SK-N-SH (cell line): ENCODE measurements around the gene KLF13.

Source experiments
- CTCF ChIP-seq: fragments of 200-600 bp; sonication (generic); IDR thresholded peaks from 2 replicates; pipeline ENCODE4 v1.6.1; 2017; ENCODE audit warnings: antibody characterized with exemption, mild to moderate bottlenecking, moderate library complexity
- EP300 ChIP-seq, 2 experiments: IDR thresholded peaks; 2 replicates each; pipeline versions ENCODE4 v1.4.0 to v1.6.1; 2012; ENCODE audit warnings: borderline replicate concordance in 1 of 2, low read depth in 1 of 2, low read length in 1 of 2
- EZH2phosphoT487 ChIP-seq: fragments of 200-600 bp; sonication (generic); IDR thresholded peaks from 2 replicates; pipeline ENCODE4 v1.6.1; 2017; ENCODE audit warnings: low read depth, mixed run types, mild to moderate bottlenecking, antibody characterized with exemption, moderate library complexity, borderline replicate concordance
- NRF1 ChIP-seq: IDR thresholded peaks from 2 replicates; pipeline ENCODE4 v1.6.1; 2012; ENCODE audit warnings: low read depth, mild to moderate bottlenecking, low read length
- POLR2AphosphoS5 ChIP-seq: IDR thresholded peaks from 2 replicates; pipeline ENCODE4 v1.6.1; 2012; ENCODE audit warnings: low read depth, low read length
- RAD21 ChIP-seq: IDR thresholded peaks from 2 replicates; pipeline ENCODE4 v1.6.1; 2012; ENCODE audit warnings: mild to moderate bottlenecking, low read length
- REST ChIP-seq: IDR thresholded peaks from 2 replicates; pipeline ENCODE4 v1.6.1; 2012; ENCODE audit warnings: mild to moderate bottlenecking, low read depth, low read length, moderate library complexity
- RFX5 ChIP-seq: IDR thresholded peaks from 2 replicates; pipeline ENCODE4 v1.6.1; 2012; ENCODE audit warnings: mild to moderate bottlenecking, improper control_type of control experiment, low read length
- SIN3A ChIP-seq: IDR thresholded peaks from 2 replicates; pipeline ENCODE4 v1.6.1; 2012; ENCODE audit warnings: low read depth, mild to moderate bottlenecking, low read length, moderate library complexity, borderline replicate concordance
- TAF1 ChIP-seq: IDR thresholded peaks from 2 replicates; pipeline ENCODE4 v1.6.1; 2012; ENCODE audit warnings: low read depth, mild to moderate bottlenecking, low read length, moderate library complexity, borderline replicate concordance
- YY1 ChIP-seq: IDR thresholded peaks from 2 replicates; pipeline ENCODE4 v1.4.0; 2012; ENCODE audit warnings: low read depth, mild to moderate bottlenecking

GRCh38 chr15:31298707-31299172 is 27.9 kb upstream of the KLF13 start:
- TF ChIP-seq CTCF: no peak
- no peak for TF ChIP-seq YY1
- TF ChIP-seq RFX5: no peak
- TF ChIP-seq RAD21: no peak
- no peak for TF ChIP-seq TAF1
- TF ChIP-seq SIN3A: no peak
- no peak for TF ChIP-seq REST
- TF ChIP-seq POLR2AphosphoS5: no peak
- TF ChIP-seq EZH2phosphoT487: no peak
- TF ChIP-seq EP300 (IDR thresholded peaks at IDR 0.05; ENCODE audit: borderline replicate concordance in 1 of 2, low read depth in 1 of 2, low read length in 1 of 2): no peak
- no peak for TF ChIP-seq NRF1
